ENCODE measurements around the gene LTBP1. TPM values are rescaled to one million over a fixed set of nuclear protein-coding genes. Genes with fewer than 3 reads are reported as not detected.

The LTBP1 gene
- total RNA-seq, 1 experiment from 2014 or later = 28.5 TPM

- Histone ChIP-seq H3K27ac (ENCODE audit: insufficient read length, low read depth, low read length) (no peak overlapping the region), H3K79me2 (ENCODE audit: insufficient read depth, low read length) (no peaks in the 10 kb centered on the region), H3K14ac (ENCODE audit: insufficient read depth, low read length) (no peak overlapping the region), H3K9me3 (ENCODE audit: control insufficient read depth, low read depth, low read length) (no peaks in the 10 kb centered on the region), H3K4ac (ENCODE audit: low read depth, low read length) (no peak overlapping the region), H4K20me1 (ENCODE audit: control insufficient read depth, insufficient read depth, insufficient read length) (no peaks in the 10 kb centered on the region), H2AFZ (ENCODE audit: low read length) (no peak overlapping the region), H2BK12ac (ENCODE audit: insufficient read length, low read depth, low read length) (no peak overlapping the region), H2BK120ac (ENCODE audit: low read depth, low read length, poor library complexity, severe bottlenecking) (no peak overlapping the region), H3K4me1 (ENCODE audit: insufficient read depth, low read length) (no peaks in the 10 kb centered on the region; the same call in 1 of the 2 replicates), H4K91ac (ENCODE audit: insufficient read length, low read depth, low read length) (no peak overlapping the region), H2BK15ac (ENCODE audit: low read depth, low read length) (no peak overlapping the region), H3K23me2 (ENCODE audit: insufficient read length, low read depth, low read length, poor library complexity, severe bottlenecking) (no peaks in the 10 kb centered on the region), H3K18ac (ENCODE audit: insufficient read length, low read depth, low read length) (no peak overlapping the region), H3K4me2 (ENCODE audit: insufficient read depth, insufficient read length, low read length) (no peak overlapping the region), H4K8ac (replicated peaks; ENCODE audit: insufficient read length, low read depth, low read length) (no peak overlapping the region), H3K27me3 (ENCODE audit: insufficient read depth, low read length) (no peaks in the 10 kb centered on the region), H3K56ac (ENCODE audit: insufficient read length, low read depth, low read length) (no peak overlapping the region), H2BK5ac (ENCODE audit: insufficient read length, low read length) (no peak overlapping the region), H3K79me1 (ENCODE audit: insufficient read depth, low read depth, low read length, poor library complexity, severe bottlenecking) (no peaks in the 10 kb centered on the region), H3T11ph (ENCODE audit: low read length) (no peak overlapping the region), H3K9ac (ENCODE audit: extremely low read depth, insufficient read length, low read length) (no peak overlapping the region), H2AK5ac (ENCODE audit: insufficient read length, low read length) (no peak overlapping the region), H4K5ac (ENCODE audit: insufficient read length, low read depth, low read length) (no peak overlapping the region), H3K23ac (ENCODE audit: insufficient read length, low read depth, low read length) (no peak overlapping the region), H2BK20ac (ENCODE audit: low read depth, low read length, poor library complexity, severe bottlenecking) (no peak overlapping the region)
- Mint-ChIP-seq H3K36me3 (ENCODE audit: insufficient read depth in 1 of 3, low read depth in 3 of 3) (peaks cover 7 to 12% (median 7%) of the 10 kb centered on the region in 3 experiments), H3K4me1 (peaks cover 13 to 18% of the 10 kb centered on the region in 2 experiments), H3K9me3 (peaks cover 4 to 9% of the 10 kb centered on the region in 2 experiments; a peak in 4 of 5 replicates), H3K27ac (no peak overlapping the region), H3K27me3 (ENCODE audit: low read depth) (no peaks in the 10 kb centered on the region), H3K4me3 (no peak overlapping the region)
- no peak for DNase-seq
- TF ChIP-seq CTCF (conservative IDR thresholded peaks at IDR 0.05) = no peak
- whole genome bisulfite sequencing (ENCODE audit: extremely low coverage, insufficient read length, low lambda C conversion rate) = no CpG with 5 or more reads among the region's 2 CpGs
These were observed 75.7 kb downstream of the LTBP1 start for GRCh38 chr2:33022395-33022985.
